Panc1 (cell line): ENCODE data around the gene CEP126. TPM values are rescaled to one million over a fixed set of nuclear protein-coding genes. Genes with fewer than 3 reads are reported as not detected.

Experiments
- ATAC-seq: fragments of 200-7000 bp; cut with Tn5 transposase; 2 replicates; pipeline ENCODE4 v1.9.1; 2020; ENCODE audit warnings: mild to moderate bottlenecking, moderate library complexity
- BruUV-seq: library from RNA; stranded (reverse); fragments of 400-500 nt; replicated peaks from 2 replicates; lab custom pipeline; 2021; lab: Mats Ljungman, UMichigan
- CTCF ChIA-PET: fragments of 300-600 bp; sonication (Branson Sonifier 250); formaldehyde crosslinking; loops from one replicate; lab custom pipeline; 2022; ENCODE audit warnings: antibody characterized with exemption; lab: Charles Lee
- POLR2A ChIA-PET: fragments of 300-600 bp; sonication (Branson Sonifier 250); formaldehyde crosslinking; loops from one replicate; lab custom pipeline; 2022; ENCODE audit warnings: antibody characterized with exemption; lab: Charles Lee
- DNase-seq: peaks from one replicate; pipeline ENCODE4 v3.0.0-alpha.2; 2010; ENCODE audit warnings: low read depth, low spot score
- H3K27ac ChIP-seq: 2 replicates; pipeline ENCODE4 v1.5.1; 2011; ENCODE audit warnings: mild to moderate bottlenecking, low read length, inconsistent platforms
- H3K27me3 ChIP-seq: fragments of 200-500 bp; sonication (Bioruptor generic); 2 replicates; pipeline ENCODE4 v1.6.0; 2014; ENCODE audit warnings: low read length, inconsistent platforms; ENCODE audit not compliant: control insufficient read depth, insufficient read depth
- H3K36me3 ChIP-seq: fragments of 200-500 bp; sonication (Bioruptor generic); 2 replicates; pipeline ENCODE4 v1.5.1; 2014; ENCODE audit warnings: inconsistent platforms, mild to moderate bottlenecking, low read length, moderate library complexity; ENCODE audit not compliant: control insufficient read depth, insufficient read depth
- H3K4me1 ChIP-seq: 2 replicates; pipeline ENCODE4 v1.5.1; 2011; ENCODE audit warnings: inconsistent platforms, mild to moderate bottlenecking, low read length, moderate library complexity; ENCODE audit not compliant: control insufficient read depth, insufficient read depth
- H3K4me3 ChIP-seq, 2 experiments: 2 replicates each; pipeline ENCODE4 v1.5.1; 2011 to 2012; ENCODE audit warnings: low read depth in 2 of 2, low read length in 2 of 2, mild to moderate bottlenecking in 2 of 2, inconsistent platforms in 1 of 2, moderate library complexity in 1 of 2
- H3K9me3 ChIP-seq: fragments of 200-500 bp; sonication (Bioruptor generic); 2 replicates; pipeline ENCODE4 v1.5.1; 2014; ENCODE audit warnings: low read depth, mild to moderate bottlenecking, inconsistent platforms, low read length, moderate library complexity; ENCODE audit not compliant: control insufficient read depth, insufficient read depth
- CTCF ChIP-seq: fragments of 450-650 bp; IDR thresholded peaks from 2 replicates; pipeline ENCODE4 v1.5.1; 2017; ENCODE audit warnings: mild to moderate bottlenecking
- POLR2AphosphoS5 ChIP-seq: IDR thresholded peaks from 2 replicates; pipeline ENCODE4 v1.6.1; 2012; ENCODE audit warnings: mild to moderate bottlenecking, low read depth, low read length, moderate library complexity
- REST ChIP-seq, 2 experiments: IDR thresholded peaks; 2 replicates each; pipeline ENCODE4 v1.6.1; 2011 to 2012; ENCODE audit warnings: low read depth in 2 of 2, control low read depth in 1 of 2, low read length in 1 of 2, mild to moderate bottlenecking in 1 of 2, moderate library complexity in 1 of 2; ENCODE audit not compliant: insufficient read depth in 1 of 2
- SIN3A ChIP-seq: IDR thresholded peaks from 2 replicates; pipeline ENCODE4 v1.6.1; 2012; ENCODE audit warnings: low read depth, mild to moderate bottlenecking, low read length, moderate library complexity, borderline replicate concordance; ENCODE audit not compliant: insufficient read depth
- TCF7L2 ChIP-seq: IDR thresholded peaks from 2 replicates; pipeline ENCODE4 v1.6.1; 2011; ENCODE audit warnings: mild to moderate bottlenecking, low read depth, low read length, inconsistent platforms
- in situ Hi-C: cut with HindIII; loops from 2 replicates; pipeline ENCODE4 v1.10.0; 2016; ENCODE audit warnings: low sequenced_read_pairs, low pct_unique_long_range_greater_than_20kb
- intact Hi-C: fragments of 100-400 bp; cut with micrococcal nuclease; formaldehyde crosslinking; loops from one replicate; pipeline ENCODE4 v1.10.0; 2022; ENCODE audit not compliant: unreplicated experiment
- total RNA-seq: library from RNA; stranded (reverse); gene quantifications from one replicate; pipeline ENCODE4 v1.2.1, GENCODE V29; 2021; ENCODE audit not compliant: unreplicated experiment

CEP126 gene
- total RNA-seq, 1 experiment from 2014 or later, result 6.6 TPM

DNA sequence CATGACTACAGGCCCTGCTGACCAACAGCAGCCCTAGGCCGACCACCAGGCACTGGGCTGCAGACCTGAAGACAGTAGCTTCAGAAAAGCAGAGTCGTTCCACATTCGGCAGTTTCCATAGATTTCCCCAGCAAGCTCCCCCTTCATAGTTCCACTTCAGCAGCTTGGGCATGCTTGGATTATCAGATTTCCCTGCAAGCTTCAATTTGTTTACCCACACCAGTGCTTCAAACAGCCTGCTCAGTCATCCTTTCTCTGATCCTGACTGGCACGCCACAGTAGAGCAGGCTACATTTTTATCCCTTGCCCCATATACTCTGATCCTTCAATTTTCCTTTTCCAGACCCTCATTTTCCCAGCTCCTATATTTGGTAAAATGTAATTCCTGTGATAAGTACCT lies 81.3 kb downstream of the CEP126 start:
- DNase-seq (no peak), ATAC-seq (no peak)
- Histone ChIP-seq H3K27me3 (no peaks in the 10 kb centered on the region), H3K27ac (no peak overlapping the region), H3K4me1 (no peaks in the 10 kb centered on the region), H3K9me3 (no peaks in the 10 kb centered on the region), H3K4me3 (no peak overlapping the region), H3K36me3 (no peaks in the 10 kb centered on the region)
- TF ChIP-seq REST (IDR thresholded peaks at IDR 0.05; ENCODE audit: insufficient read depth in 1 of 2, low read depth in 2 of 2, low read length in 1 of 2), result no peak
- ChIA-PET POLR2A (interaction anchor here (1.4 kb wide), 1 partner anchor 135 kb away, joined by 5 read pairs; no protein-coding TSS in a partner anchor), CTCF (interaction anchor here (0.5 to 0.8 kb wide), 2 partner anchors 11 to 59 kb away, joined by 3 read pairs; no protein-coding TSS in a partner anchor)
- in situ Hi-C loops (no loop called here), intact Hi-C loops (no loop called here)
- no TSS peak for BruUV-seq

DNA sequence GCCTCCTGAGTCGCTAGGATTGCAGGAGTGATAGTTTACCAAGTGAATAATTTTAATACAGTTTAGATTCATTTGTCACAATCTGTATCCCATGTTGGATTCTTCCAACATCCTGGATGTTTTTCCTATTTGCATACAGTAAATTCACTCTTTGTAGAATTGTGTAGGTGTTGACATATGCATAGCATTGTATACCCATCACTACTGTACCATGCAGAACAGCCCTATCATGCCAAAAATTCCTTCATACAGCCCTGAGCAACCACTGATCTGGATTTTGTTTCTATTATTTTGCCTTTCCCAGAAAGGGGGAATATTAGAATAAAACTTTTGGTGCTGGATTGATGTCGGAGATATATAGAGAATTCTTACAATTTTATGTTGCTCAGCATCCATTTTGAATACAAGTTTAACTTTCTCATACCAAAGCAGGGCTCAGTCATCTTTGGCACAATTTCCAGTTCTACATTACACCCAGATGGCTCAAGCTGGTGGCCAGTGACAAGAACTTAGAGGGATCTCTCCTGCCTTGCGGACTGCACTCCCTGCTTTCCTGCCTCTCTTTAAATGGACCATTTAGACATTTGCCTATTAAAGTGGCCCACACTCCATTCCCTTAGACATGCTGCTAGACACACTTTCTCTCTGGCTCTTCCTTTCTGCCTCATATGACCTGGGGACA lies 87.0 kb downstream of the CEP126 start:
- H3K27ac ChIP-seq, result no peak overlapping the region
- no peaks in the 10 kb centered on the region for H3K36me3 ChIP-seq
- no peaks in the 10 kb centered on the region for H3K27me3 ChIP-seq
- H3K9me3 ChIP-seq, result no peaks in the 10 kb centered on the region
- no peak for DNase-seq
- BruUV-seq, result no TSS peak
- no peak; the same call in 1 of the 2 replicates for ATAC-seq
- H3K4me3 ChIP-seq, result no peak overlapping the region
- TF ChIP-seq POLR2AphosphoS5 (no peak), CTCF (no peak), TCF7L2 (no peak), SIN3A (no peak), REST (IDR thresholded peaks at IDR 0.05; ENCODE audit: insufficient read depth in 1 of 2, low read depth in 2 of 2, low read length in 1 of 2) (no peak)
- in situ Hi-C loops (no loop called here), intact Hi-C loops (loop anchor here (10.0 kb wide), 1 partner anchor 87 kb away; the partner anchor contains the start of genes ANGPTL5 and CEP126)
- no peaks in the 10 kb centered on the region for H3K4me1 ChIP-seq
- CTCF ChIA-PET, result no interaction called here
- POLR2A ChIA-PET, result no interaction called here
